GM10248 (cell line): ENCODE data around the gene RWDD3.

ENCODE experiments used
- CTCF ChIA-PET: fragments of 300-600 bp; sonication (Branson Sonifier 250); formaldehyde crosslinking; extraction: SDS; loops from one replicate; lab custom pipeline; 2021; ENCODE audit warnings: antibody characterized with exemption; lab: Yijun Ruan, JAX
- POLR2A ChIA-PET: fragments of 350-650 bp; sonication (Branson Sonifier 250); formaldehyde crosslinking; extraction: SDS; loops from one replicate; lab custom pipeline; 2020; ENCODE audit warnings: antibody characterized with exemption; lab: Yijun Ruan, JAX
- DNase-seq: peaks from one replicate; pipeline ENCODE4 v3.0.0; 2012; ENCODE audit errors: extremely low spot score
- CTCF ChIP-seq: IDR thresholded peaks from 2 replicates; pipeline ENCODE4 v1.5.1; 2012; ENCODE audit warnings: mild to moderate bottlenecking, low read depth; ENCODE audit errors: extremely low read depth, missing control alignments, control extremely low read depth

Gene RWDD3

GRCh38 chr1:95233737-95234500 lies at the start of gene RWDD3:
RWDD3 (plus strand) TSS chr1:95234210; CDS start chr1:95234231, 21 bp downstream.
- ChIA-PET POLR2A (no interaction called here), CTCF (interaction anchor here (0.6 to 4.8 kb wide), 30 partner anchors 8 to 379 kb away, joined by 3 to 36 read pairs (median 4); partner anchors contain the start of gene ALG14)
- peak; percentile 94 for DNase-seq
- TF ChIP-seq CTCF: peak; percentile 98

- no peak for DNase-seq
- no peak for TF ChIP-seq CTCF
- CTCF ChIA-PET: interaction anchor here (1.1 kb wide), 1 partner anchor 48 kb away, joined by 4 read pairs; the partner anchor contains the start of gene RWDD3
- POLR2A ChIA-PET: no interaction called here
Measured at GRCh38 chr1:95186149-95186548, 47.9 kb upstream of the RWDD3 start.

GRCh38 chr1:95193591-95193990 lies 40.4 kb upstream of the RWDD3 start:
- no peak for DNase-seq
- ChIA-PET POLR2A (no interaction called here), CTCF (no interaction called here)
- TF ChIP-seq CTCF: no peak

GRCh38 chr1:95195046-95195445 lies 39.0 kb upstream of the RWDD3 start:
- no peak for TF ChIP-seq CTCF
- POLR2A ChIA-PET: no interaction called here
- no peak for DNase-seq
- CTCF ChIA-PET: interaction anchor here (1.8 to 1.9 kb wide), 2 partner anchors 14 to 15 kb away, joined by 6 to 9 read pairs; no protein-coding TSS in a partner anchor

GRCh38 chr1:95196017-95196416 lies 38.0 kb upstream of the RWDD3 start:
- no peak for DNase-seq
- ChIA-PET POLR2A (no interaction called here), CTCF (interaction anchor here (1.4 to 1.9 kb wide), 3 partner anchors 13 to 38 kb away, joined by 3 to 9 read pairs (median 6); partner anchors contain the start of gene RWDD3)
- no peak for TF ChIP-seq CTCF

- TF ChIP-seq CTCF: no peak
- ChIA-PET POLR2A (no interaction called here), CTCF (interaction anchor here (1.2 kb wide), 1 partner anchor 9 kb away, joined by 4 read pairs; no protein-coding TSS in a partner anchor)
Measured at GRCh38 chr1:95197616-95198252, 36.3 kb upstream of the RWDD3 start.

More at GRCh38 chr1:95197616-95198252, 36.3 kb upstream of the RWDD3 start:
- no peak for DNase-seq
